K562 (cell line): Measurements from ENCODE around the gene ZNF488. TPM values are rescaled to one million over a fixed set of nuclear protein-coding genes. Genes with fewer than 3 reads are reported as not detected.

Source experiments
- ATAC-seq: fragments of 200-7000 bp; cut with Tn5 transposase; 3 replicates; pipeline ENCODE4 v1.9.1; 2020; ENCODE audit warnings: moderate library complexity
- BruUV-seq: library from RNA; stranded (reverse); fragments of 400-500 nt; replicated peaks from 2 replicates; lab custom pipeline; 2021; lab: Mats Ljungman, UMichigan
- CTCF ChIA-PET: fragments of 300-600 bp; formaldehyde crosslinking; extraction: SDS; loops from one replicate; lab custom pipeline; 2021; ENCODE audit warnings: low intra/inter-chr PET ratio; lab: Yijun Ruan, JAX
- POLR2A ChIA-PET: fragments of 300-600, 350-650 bp; sonication (Branson Sonifier 250); formaldehyde crosslinking; extraction: SDS; loops from one replicate; lab custom pipeline; 2021; ENCODE audit warnings: antibody characterized with exemption, inconsistent platforms; lab: Yijun Ruan, JAX
- DNase-seq, 4 experiments: peaks; one replicate each; pipeline versions ENCODE4 v3.0.0 to v3.0.0-alpha.2; 2011 to 2018; ENCODE audit warnings: low spot score in 3 of 4, mixed read lengths in 3 of 4; ENCODE audit errors: extremely low read depth in 1 of 4
- FAIRE-seq: peaks from 2 replicates; lab custom pipeline; 2011; peaks lifted over from hg19 to GRCh38; lab: Jason Lieb, UNC
- H2AFZ ChIP-seq: 2 replicates; pipeline ENCODE4 v1.6.0; 2011; ENCODE audit warnings: low read depth, low read length, control low read depth, inconsistent platforms
- H3K27ac ChIP-seq: fragments of 200-600 bp; 3 replicates; pipeline ENCODE4 v1.8.0; 2011; ENCODE audit warnings: low read depth, mild to moderate bottlenecking, control low read depth, inconsistent platforms, low read length, moderate library complexity, mixed read lengths; ENCODE audit errors: extremely low read depth
- H3K27me3 ChIP-seq, 2 experiments: fragments of 300-600 bp in 1 of 2; 2 replicates in 1 of 2; 3 replicates in 1 of 2; pipeline versions ENCODE4 v1.6.0 to v1.8.0; 2011; ENCODE audit warnings: inconsistent platforms in 2 of 2, low read length in 2 of 2, mild to moderate bottlenecking in 1 of 2, mixed read lengths in 1 of 2, moderate library complexity in 1 of 2; ENCODE audit not compliant: control insufficient read depth in 2 of 2, insufficient read depth in 2 of 2
- H3K36me3 ChIP-seq: fragments of 300-600 bp; 3 replicates; pipeline ENCODE4 v1.8.0; 2011; ENCODE audit warnings: mild to moderate bottlenecking, low read length, inconsistent platforms; ENCODE audit not compliant: control insufficient read depth, insufficient read depth
- H3K4me1 ChIP-seq, 2 experiments: fragments of 200-600 bp in 1 of 2; replicated peaks in 1 of 2; 2 replicates in 1 of 2; 3 replicates in 1 of 2; pipeline versions ENCODE4 v1.5.1 to v1.8.0; 2011; ENCODE audit warnings: inconsistent platforms in 2 of 2, low read length in 2 of 2, mild to moderate bottlenecking in 1 of 2, mixed read lengths in 1 of 2, moderate library complexity in 1 of 2; ENCODE audit not compliant: control insufficient read depth in 2 of 2, insufficient read depth in 2 of 2
- H3K4me2 ChIP-seq: 2 replicates; pipeline ENCODE4 v1.6.1; 2011; ENCODE audit warnings: low read length, control low read depth, inconsistent platforms, mixed read lengths; ENCODE audit not compliant: insufficient read depth
- H3K4me3 ChIP-seq: fragments of 200-600 bp; sonication (generic), shearing (Covaris generic); 2 replicates; pipeline ENCODE4 v1.5.1; 2016; ENCODE audit warnings: control low read depth, inconsistent platforms
- H3K79me2 ChIP-seq: fragments of 200-600 bp; 3 replicates; pipeline ENCODE4 v1.8.0; 2011; ENCODE audit warnings: low read length, inconsistent platforms; ENCODE audit not compliant: control insufficient read depth, insufficient read depth
- H3K9ac ChIP-seq, 2 experiments: 2 replicates each; pipeline versions ENCODE4 v1.6.0 to v1.6.1; 2011; ENCODE audit warnings: low read depth in 2 of 2, low read length in 2 of 2, control low read depth in 1 of 2, inconsistent platforms in 1 of 2, mild to moderate bottlenecking in 1 of 2, mixed read lengths in 1 of 2; ENCODE audit not compliant: insufficient read depth in 1 of 2
- H3K9me1 ChIP-seq: one replicate; pipeline ENCODE4 v1.6.0; 2011; ENCODE audit warnings: inconsistent platforms, mild to moderate bottlenecking, low read length, moderate library complexity; ENCODE audit not compliant: control insufficient read depth, insufficient read depth
- H3K9me3 ChIP-seq: replicated peaks from 2 replicates; pipeline ENCODE4 v1.5.1; 2011; ENCODE audit warnings: low read depth, low read length, inconsistent platforms; ENCODE audit not compliant: control insufficient read depth, insufficient read depth
- H4K20me1 ChIP-seq: replicated peaks from 2 replicates; pipeline ENCODE4 v1.6.1; 2011; ENCODE audit warnings: low read length, inconsistent platforms, mixed read lengths; ENCODE audit not compliant: control insufficient read depth, insufficient read depth
- BCOR ChIP-seq: fragments of 450-650 bp; IDR thresholded peaks from 2 replicates; pipeline ENCODE4 v1.6.1; 2016
- CXXC5 ChIP-seq: fragments of 250-450 bp; sonication (Bioruptor Pico); IDR thresholded peaks from 2 replicates; pipeline ENCODE4 v1.8.0; 2022; ENCODE audit warnings: inconsistent platforms, mild to moderate bottlenecking, moderate library complexity
- ELK3 ChIP-seq: fragments of 450-650 bp; formaldehyde crosslinking; IDR thresholded peaks from 2 replicates; pipeline ENCODE4 v1.4.0; 2020; ENCODE audit warnings: mild to moderate bottlenecking
- HDAC6 ChIP-seq: IDR thresholded peaks from 2 replicates; pipeline ENCODE4 v1.6.1; 2012; ENCODE audit warnings: low read depth, mild to moderate bottlenecking, control low read depth, inconsistent platforms, low read length, moderate library complexity
- IRF1 ChIP-seq: sonication (generic); formaldehyde crosslinking; IDR thresholded peaks from 2 replicates; pipeline ENCODE4 v1.8.0; 2022; ENCODE audit warnings: missing genetic modification reagents, mild to moderate bottlenecking, borderline replicate concordance
- MAFF ChIP-seq: IDR thresholded peaks from 2 replicates; pipeline ENCODE4 v1.6.1; 2012; ENCODE audit warnings: low read length, improper control_type of control experiment
- NR2C2 ChIP-seq, 2 experiments: fragments of 200-800 bp in 1 of 2; sonication (Bioruptor generic) in 1 of 2; sonication (generic) in 1 of 2; formaldehyde crosslinking in 1 of 2; IDR thresholded peaks; 2 replicates each; pipeline versions ENCODE4 v1.6.1 to v1.8.0; 2016 to 2022; ENCODE audit warnings: mild to moderate bottlenecking in 1 of 2, missing compliant biosample characterization in 1 of 2, missing genetic modification characterization in 1 of 2, missing genetic modification reagents in 1 of 2
- PCBP2 ChIP-seq: fragments of 200-400 bp; formaldehyde crosslinking; IDR thresholded peaks from 2 replicates; pipeline ENCODE4 v1.6.1; 2018; ENCODE audit warnings: low read length, low read depth, mild to moderate bottlenecking, moderate library complexity; ENCODE audit not compliant: poor library complexity, severe bottlenecking
- SMARCA5 ChIP-seq: fragments of 450-650 bp; IDR thresholded peaks from 2 replicates; pipeline ENCODE4 v1.6.1; 2016
- TCF15 ChIP-seq: fragments of 250-450 bp; sonication (Bioruptor Pico); IDR thresholded peaks from 2 replicates; pipeline ENCODE4 v1.8.0; 2022; ENCODE audit warnings: moderate library complexity, mild to moderate bottlenecking, inconsistent platforms
- XRCC5 ChIP-seq: fragments of 200-400 bp; formaldehyde crosslinking; IDR thresholded peaks from 2 replicates; pipeline ENCODE4 v1.6.1; 2017; ENCODE audit warnings: low read depth, mild to moderate bottlenecking, low read length
- ZBTB7A ChIP-seq: IDR thresholded peaks from 2 replicates; pipeline ENCODE4 v1.6.1; 2011; ENCODE audit warnings: low read depth, mild to moderate bottlenecking, low read length, moderate library complexity, borderline replicate concordance; ENCODE audit not compliant: control insufficient read depth
- ZNF146 ChIP-seq: IDR thresholded peaks from one replicate; pipeline ENCODE4 v1.6.1; 2018; ENCODE audit warnings: missing compliant biosample characterization; ENCODE audit not compliant: unreplicated experiment
- ZNF780A ChIP-seq: fragments of 250-450 bp; sonication (Bioruptor Pico); IDR thresholded peaks from 2 replicates; pipeline ENCODE4 v1.5.0; 2021; ENCODE audit warnings: mild to moderate bottlenecking
- WGBS: fragments of 100-300 bp; shearing (Covaris generic); methylation state at CpG from one replicate; pipeline ENCODE4 v1.1.6; 2016; ENCODE audit warnings: low coverage, mixed read lengths; ENCODE audit not compliant: insufficient coverage; ENCODE audit errors: missing lambda C conversion rate; 5-methylcytosine and 5-hydroxymethylcytosine counted together
- in situ Hi-C: fragments of 300-500 bp; cut with MboI; formaldehyde crosslinking; loops from 4 replicates; pipeline ENCODE4 v1.15.0; 2018; ENCODE audit warnings: inconsistent platforms, mixed read lengths
- intact Hi-C: fragments of 100-400 bp; cut with micrococcal nuclease; formaldehyde crosslinking; loops from 2 replicates; pipeline ENCODE4 v1.14.2; 2022
- polyA plus RNA-seq, 8 experiments: library from polyadenylated mRNA; depleted of rRNA in 4 of 8; stranded (reverse) in 5 of 8; unstranded in 3 of 8; fragments of >200 nt; fragmentation: Nextera tagmentation in 2 of 8; fragmentation: Illumina TruSeq in 1 of 8; extraction: Ambion mirVana in 2 of 8; extraction: Trizol in 1 of 8; gene quantifications; 2 replicates each; pipeline versions ENCODE4 v1.2.1 to v1.2.3, GENCODE V29; 2011 to 2014; ENCODE audit warnings: inconsistent platforms in 1 of 8, missing spikeins in 1 of 8
- total RNA-seq, 7 experiments: library from RNA; depleted of rRNA in 6 of 7; stranded (reverse); fragments of >200 nt in 6 of 7; fragmentation: Illumina TruSeq in 2 of 7; extraction: Trizol in 2 of 7; gene quantifications; 2 replicates each; pipeline versions ENCODE4 v1.2.1 to v1.2.3, GENCODE V29; 2011 to 2021; ENCODE audit warnings: low replicate concordance in 1 of 7
- TF ChIP-seq, protein P1 (sequence below): fragments of 450-650 bp; IDR thresholded peaks from 2 replicates; pipeline ENCODE4 v1.7.0; 2016; ENCODE audit warnings: borderline replicate concordance
- TF ChIP-seq, protein P2 (sequence below): fragments of 450-650 bp; IDR thresholded peaks from 2 replicates; pipeline ENCODE4 v1.6.1; 2016; ENCODE audit warnings: missing biosample characterization, missing genetic modification characterization

ZNF488 gene
- total and polyA plus RNA-seq, 9 of the 15 experiments (the other 6 are each of a cell fraction or from before 2014, with no cell fraction given): 0.03 to 0.09 (median 0.05) TPM; not detected in 3

DNA sequence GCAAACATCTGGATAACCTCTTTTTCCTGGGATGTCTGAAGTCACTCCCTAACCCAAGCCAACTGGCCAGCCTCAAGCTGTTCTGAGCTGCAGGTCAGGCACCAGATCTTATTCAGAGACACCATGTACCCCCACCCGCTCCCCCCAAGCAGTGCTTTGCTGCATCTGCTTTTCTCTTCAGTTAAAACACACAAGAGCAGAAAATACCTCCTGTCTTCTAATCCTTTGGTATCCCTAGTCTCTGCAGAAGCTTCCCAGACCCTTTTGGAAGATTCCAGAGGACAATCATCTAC is 3.0 kb downstream of the ZNF488 start:
- H3K9ac ChIP-seq: no peak overlapping the region
- no peaks in the 10 kb centered on the region; the same call in 1 of the 2 replicates for H3K9me3 ChIP-seq
- no peak for DNase-seq
- CTCF ChIA-PET: no interaction called here
- FAIRE-seq: no peak
- H4K20me1 ChIP-seq: 0 out of 2 replicates have a peak, but pooled peaks cover 6% of the 10 kb centered on the region
- H3K79me2 ChIP-seq: no peaks in the 10 kb centered on the region
- H3K27me3 ChIP-seq: peaks cover 31 to 66% of the 10 kb centered on the region in 2 experiments
- BruUV-seq: no TSS peak
- H2AFZ ChIP-seq: no peak overlapping the region
- in situ Hi-C loops (loop anchor here (5.0 kb wide), 2 partner anchors 1099 to 1274 kb away; no protein-coding TSS in a partner anchor), intact Hi-C loops (loop anchor here (2.0 kb wide), 1 partner anchor 14 kb away; no protein-coding TSS in a partner anchor)
- POLR2A ChIA-PET: interaction anchor here (1.5 kb wide), 1 partner anchor 1101 kb away, joined by 5 read pairs; no protein-coding TSS in a partner anchor
- no peaks in the 10 kb centered on the region for H3K9me1 ChIP-seq
- no peaks in the 10 kb centered on the region for H3K36me3 ChIP-seq
- H3K4me2 ChIP-seq: no peak overlapping the region
- peaks cover 0 to 14% of the 10 kb centered on the region in 2 experiments; a peak in 3 of 5 replicates for H3K4me1 ChIP-seq
- H3K4me3 ChIP-seq: no peak overlapping the region
- ATAC-seq: no peak
- WGBS: 0% methylated on average over 1 of the region's 1 CpG
- H3K27ac ChIP-seq: no peak overlapping the region
- TF ChIP-seq BCOR: no peak
- no peak for TF ChIP-seq HDAC6
- TF ChIP-seq XRCC5: no peak
- TF ChIP-seq IRF1 (CRISPR knock-in tag): no peak
- no peak for TF ChIP-seq CXXC5
- TF ChIP-seq ZNF146 (CRISPR knock-in tag): no peak
- no peak for TF ChIP-seq MAFF
- no peak for TF ChIP-seq SMARCA5
- TF ChIP-seq NR2C2 (CRISPR knock-in tag; IDR thresholded peaks at IDR 0.05): no peak
- TF ChIP-seq NR2C2 (tag; IDR thresholded peaks at IDR 0.05): no peak
- TF ChIP-seq, protein P1, sequence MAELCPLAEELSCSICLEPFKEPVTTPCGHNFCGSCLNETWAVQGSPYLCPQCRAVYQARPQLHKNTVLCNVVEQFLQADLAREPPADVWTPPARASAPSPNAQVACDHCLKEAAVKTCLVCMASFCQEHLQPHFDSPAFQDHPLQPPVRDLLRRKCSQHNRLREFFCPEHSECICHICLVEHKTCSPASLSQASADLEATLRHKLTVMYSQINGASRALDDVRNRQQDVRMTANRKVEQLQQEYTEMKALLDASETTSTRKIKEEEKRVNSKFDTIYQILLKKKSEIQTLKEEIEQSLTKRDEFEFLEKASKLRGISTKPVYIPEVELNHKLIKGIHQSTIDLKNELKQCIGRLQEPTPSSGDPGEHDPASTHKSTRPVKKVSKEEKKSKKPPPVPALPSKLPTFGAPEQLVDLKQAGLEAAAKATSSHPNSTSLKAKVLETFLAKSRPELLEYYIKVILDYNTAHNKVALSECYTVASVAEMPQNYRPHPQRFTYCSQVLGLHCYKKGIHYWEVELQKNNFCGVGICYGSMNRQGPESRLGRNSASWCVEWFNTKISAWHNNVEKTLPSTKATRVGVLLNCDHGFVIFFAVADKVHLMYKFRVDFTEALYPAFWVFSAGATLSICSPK: no peak
- no peak for TF ChIP-seq ELK3 (CRISPR knock-in tag)
- TF ChIP-seq, protein P2, sequence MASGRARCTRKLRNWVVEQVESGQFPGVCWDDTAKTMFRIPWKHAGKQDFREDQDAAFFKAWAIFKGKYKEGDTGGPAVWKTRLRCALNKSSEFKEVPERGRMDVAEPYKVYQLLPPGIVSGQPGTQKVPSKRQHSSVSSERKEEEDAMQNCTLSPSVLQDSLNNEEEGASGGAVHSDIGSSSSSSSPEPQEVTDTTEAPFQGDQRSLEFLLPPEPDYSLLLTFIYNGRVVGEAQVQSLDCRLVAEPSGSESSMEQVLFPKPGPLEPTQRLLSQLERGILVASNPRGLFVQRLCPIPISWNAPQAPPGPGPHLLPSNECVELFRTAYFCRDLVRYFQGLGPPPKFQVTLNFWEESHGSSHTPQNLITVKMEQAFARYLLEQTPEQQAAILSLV (tag): no peak
- TF ChIP-seq TCF15 (CRISPR knock-in tag): no peak
- TF ChIP-seq PCBP2: no peak
- TF ChIP-seq ZNF780A (CRISPR knock-in tag): no peak
- no peak for TF ChIP-seq ZBTB7A
